A673 (cell line): ENCODE results near the gene BACH1.

ENCODE experiments used
- EZH2 ChIP-seq: fragments of 200-600 bp; sonication (generic); IDR thresholded peaks from 2 replicates; pipeline ENCODE4 v1.6.1; 2017; ENCODE audit warnings: borderline replicate concordance, low read depth, mild to moderate bottlenecking, mixed read lengths, antibody characterized with exemption, low read length; ENCODE audit not compliant: poor library complexity, severe bottlenecking
- TF ChIP-seq, protein P1 (sequence below): fragments of 300-800, 200-600 bp; sonication (generic); conservative IDR thresholded peaks from 2 replicates; pipeline ENCODE4 v1.5.1; 2017; ENCODE audit warnings: low read depth, mild to moderate bottlenecking, antibody characterized with exemption, low read length, moderate library complexity, mixed read lengths

GRCh38 chr21:29311802-29312201 is 13.1 kb downstream of the BACH1 start:
- TF ChIP-seq, protein P1, sequence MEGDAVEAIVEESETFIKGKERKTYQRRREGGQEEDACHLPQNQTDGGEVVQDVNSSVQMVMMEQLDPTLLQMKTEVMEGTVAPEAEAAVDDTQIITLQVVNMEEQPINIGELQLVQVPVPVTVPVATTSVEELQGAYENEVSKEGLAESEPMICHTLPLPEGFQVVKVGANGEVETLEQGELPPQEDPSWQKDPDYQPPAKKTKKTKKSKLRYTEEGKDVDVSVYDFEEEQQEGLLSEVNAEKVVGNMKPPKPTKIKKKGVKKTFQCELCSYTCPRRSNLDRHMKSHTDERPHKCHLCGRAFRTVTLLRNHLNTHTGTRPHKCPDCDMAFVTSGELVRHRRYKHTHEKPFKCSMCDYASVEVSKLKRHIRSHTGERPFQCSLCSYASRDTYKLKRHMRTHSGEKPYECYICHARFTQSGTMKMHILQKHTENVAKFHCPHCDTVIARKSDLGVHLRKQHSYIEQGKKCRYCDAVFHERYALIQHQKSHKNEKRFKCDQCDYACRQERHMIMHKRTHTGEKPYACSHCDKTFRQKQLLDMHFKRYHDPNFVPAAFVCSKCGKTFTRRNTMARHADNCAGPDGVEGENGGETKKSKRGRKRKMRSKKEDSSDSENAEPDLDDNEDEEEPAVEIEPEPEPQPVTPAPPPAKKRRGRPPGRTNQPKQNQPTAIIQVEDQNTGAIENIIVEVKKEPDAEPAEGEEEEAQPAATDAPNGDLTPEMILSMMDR = no peak
- TF ChIP-seq EZH2 = no peak
